NB4 (cell line): ENCODE measurements around the gene CCDC91.

Experiments
- CTCF ChIP-seq: IDR thresholded peaks from one replicate; pipeline ENCODE4 v1.5.1; 2012; ENCODE audit warnings: low read depth, low read length
- MAX ChIP-seq: IDR thresholded peaks from 2 replicates; pipeline ENCODE4 v1.6.1; 2011; ENCODE audit warnings: low read depth, low read length
- MYC ChIP-seq: IDR thresholded peaks from 2 replicates; pipeline ENCODE4 v1.6.1; 2011; ENCODE audit warnings: low read depth, low read length
- POLR2A ChIP-seq: IDR thresholded peaks from 2 replicates; pipeline ENCODE4 v1.6.1; 2011; ENCODE audit warnings: mild to moderate bottlenecking; ENCODE audit not compliant: insufficient read length; ENCODE audit errors: extremely low read depth

- TF ChIP-seq CTCF (no peak), POLR2A (no peak), MYC (no peak), MAX (no peak)
These were observed 158.9 kb downstream of the CCDC91 start for GRCh38 chr12:28349196-28349595.
